Dedifferentiated amniotic fluid mesenchymal stem cell (primary cell): ENCODE data around the gene TIGD1.

ENCODE experiments used
- DNase-seq: peaks from one replicate; pipeline ENCODE4 v3.0.0-alpha.2; 2016; ENCODE audit errors: extremely low spot score

TIGD1 gene

DNA sequence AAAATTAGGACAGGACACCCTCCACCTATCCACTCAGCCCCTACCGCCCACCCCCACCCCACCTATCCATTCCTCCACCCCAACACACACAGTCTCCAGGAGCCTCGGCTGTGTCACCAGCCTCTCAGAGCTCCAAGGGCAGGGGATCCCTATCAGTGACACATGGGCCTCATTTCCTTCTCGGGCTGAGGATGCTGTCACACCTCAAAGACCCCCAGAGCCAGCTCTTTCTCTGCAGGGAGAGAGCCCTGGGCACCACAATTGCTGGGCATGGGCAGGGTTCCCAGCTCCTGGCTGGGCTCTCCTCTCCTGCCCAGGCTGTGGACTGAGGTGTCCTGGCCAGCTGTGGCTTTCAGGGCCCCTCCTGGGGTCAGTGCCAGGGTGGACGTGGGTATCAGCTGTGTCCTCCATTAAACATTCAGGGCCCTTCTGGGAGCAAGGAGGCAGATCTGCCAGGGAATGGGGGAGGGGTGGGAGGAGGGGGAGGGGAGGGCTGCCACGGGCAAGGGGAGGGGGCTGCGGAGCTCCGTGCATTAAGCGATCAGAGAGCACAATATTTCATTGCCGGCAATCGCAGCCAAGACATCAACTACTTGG lies 48.5 kb downstream of the TIGD1 start:
- DNase-seq: no peak

GRCh38 chr2:232501331-232501771 lies 49.0 kb downstream of the TIGD1 start:
- DNase-seq: no peak

DNA sequence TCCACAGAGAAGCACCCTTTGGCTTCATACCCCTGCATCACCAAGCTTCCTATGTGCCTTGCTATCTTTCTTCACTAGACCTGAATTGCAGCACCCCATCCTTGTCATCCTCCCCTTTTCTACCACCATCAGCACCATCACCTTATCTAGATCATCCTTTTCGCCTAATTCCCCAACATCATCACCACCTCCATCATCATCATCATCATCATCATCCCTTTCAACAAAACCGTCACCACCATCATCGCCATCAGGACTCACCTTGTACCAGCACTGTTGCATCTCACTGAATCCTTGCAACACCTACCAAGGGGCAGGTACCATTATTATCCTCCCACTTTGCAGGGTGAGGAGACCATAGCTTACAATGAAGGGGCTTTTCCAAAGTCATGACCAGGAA lies 51.9 kb downstream of the TIGD1 start:
- DNase-seq: no peak
